HUES48 (cell line): Measurements from ENCODE around the gene CENPF.

Experiments used
- H3K27ac ChIP-seq: one replicate; pipeline ENCODE4 v1.7.0; 2013; ENCODE audit warnings: low read depth, low read length, inconsistent platforms
- H3K27me3 ChIP-seq: 2 replicates; pipeline ENCODE4 v1.6.1; 2013; ENCODE audit warnings: mild to moderate bottlenecking, low read length; ENCODE audit not compliant: control insufficient read depth, insufficient read depth
- H3K36me3 ChIP-seq: 2 replicates; pipeline ENCODE4 v1.6.1; 2013; ENCODE audit warnings: low read length; ENCODE audit not compliant: control insufficient read depth, insufficient read depth
- H3K4me1 ChIP-seq: 2 replicates; pipeline ENCODE4 v1.6.1; 2013; ENCODE audit warnings: mild to moderate bottlenecking, low read length; ENCODE audit not compliant: control insufficient read depth, insufficient read depth
- H3K4me3 ChIP-seq: 2 replicates; pipeline ENCODE4 v1.5.1; 2013; ENCODE audit warnings: mild to moderate bottlenecking, low read depth, low read length
- H3K9ac ChIP-seq: 2 replicates; pipeline ENCODE4 v1.6.1; 2013; ENCODE audit warnings: mild to moderate bottlenecking, low read depth, low read length, moderate library complexity
- H3K9me3 ChIP-seq: 2 replicates; pipeline ENCODE4 v1.6.1; 2013; ENCODE audit warnings: low read length; ENCODE audit not compliant: control insufficient read depth, insufficient read depth

CENPF gene

GRCh38 chr1:214688891-214689290, 85.9 kb downstream of the CENPF start:
- Histone ChIP-seq H3K9ac (no peak overlapping the region), H3K27me3 (no peaks in the 10 kb centered on the region), H3K36me3 (no peaks in the 10 kb centered on the region), H3K4me3 (no peak overlapping the region), H3K9me3 (no peaks in the 10 kb centered on the region), H3K27ac (no peak overlapping the region), H3K4me1 (peaks cover 15% of the 10 kb centered on the region)

- Histone ChIP-seq H3K4me3 (no peak overlapping the region), H3K27ac (no peak overlapping the region), H3K9me3 (no peaks in the 10 kb centered on the region), H3K27me3 (no peaks in the 10 kb centered on the region), H3K9ac (no peak overlapping the region), H3K4me1 (no peaks in the 10 kb centered on the region), H3K36me3 (no peaks in the 10 kb centered on the region)
Observed at GRCh38 chr1:214694769-214695168, 91.8 kb downstream of the CENPF start.

- H3K9me3 ChIP-seq: no peaks in the 10 kb centered on the region
- H3K27ac ChIP-seq: no peak overlapping the region
- H3K36me3 ChIP-seq: no peaks in the 10 kb centered on the region
- no peaks in the 10 kb centered on the region for H3K4me1 ChIP-seq
- no peak overlapping the region for H3K4me3 ChIP-seq
- no peaks in the 10 kb centered on the region for H3K27me3 ChIP-seq
- no peak overlapping the region for H3K9ac ChIP-seq
Observed at GRCh38 chr1:214698559-214698958, 95.6 kb downstream of the CENPF start.

GRCh38 chr1:214700437-214700836, 97.4 kb downstream of the CENPF start:
- no peaks in the 10 kb centered on the region for H3K27me3 ChIP-seq
- no peak overlapping the region for H3K9ac ChIP-seq
- H3K4me3 ChIP-seq: no peak overlapping the region
- no peaks in the 10 kb centered on the region for H3K4me1 ChIP-seq
- no peak overlapping the region for H3K27ac ChIP-seq
- H3K9me3 ChIP-seq: no peaks in the 10 kb centered on the region
- H3K36me3 ChIP-seq: no peaks in the 10 kb centered on the region

- H3K4me1 ChIP-seq: no peaks in the 10 kb centered on the region
- no peaks in the 10 kb centered on the region for H3K27me3 ChIP-seq
- H3K36me3 ChIP-seq: no peaks in the 10 kb centered on the region
- no peak overlapping the region for H3K9ac ChIP-seq
- no peak overlapping the region for H3K4me3 ChIP-seq
- no peaks in the 10 kb centered on the region for H3K9me3 ChIP-seq
- no peak overlapping the region for H3K27ac ChIP-seq
Observed at GRCh38 chr1:214702556-214702955, 99.6 kb downstream of the CENPF start.

- Histone ChIP-seq H3K4me3 (no peak overlapping the region), H3K9ac (no peak overlapping the region), H3K36me3 (no peaks in the 10 kb centered on the region), H3K27me3 (no peaks in the 10 kb centered on the region), H3K27ac (no peak overlapping the region), H3K4me1 (no peaks in the 10 kb centered on the region), H3K9me3 (no peaks in the 10 kb centered on the region)
Observed at GRCh38 chr1:214707306-214708087, 104.5 kb downstream of the CENPF start.

- no peak overlapping the region for H3K4me3 ChIP-seq
- no peaks in the 10 kb centered on the region for H3K36me3 ChIP-seq
- H3K27me3 ChIP-seq: no peaks in the 10 kb centered on the region
- H3K9me3 ChIP-seq: no peaks in the 10 kb centered on the region
- H3K27ac ChIP-seq: no peak overlapping the region
- H3K4me1 ChIP-seq: no peaks in the 10 kb centered on the region
- no peak overlapping the region for H3K9ac ChIP-seq
Observed at GRCh38 chr1:214708321-214708955, 105.4 kb downstream of the CENPF start.

- H3K4me1 ChIP-seq: no peaks in the 10 kb centered on the region
- H3K27me3 ChIP-seq: no peaks in the 10 kb centered on the region
- H3K27ac ChIP-seq: no peak overlapping the region
- H3K9ac ChIP-seq: no peak overlapping the region
- H3K4me3 ChIP-seq: no peak overlapping the region
- no peaks in the 10 kb centered on the region for H3K36me3 ChIP-seq
- H3K9me3 ChIP-seq: no peaks in the 10 kb centered on the region
Observed at GRCh38 chr1:214709241-214709640, 106.2 kb downstream of the CENPF start.

- H3K27me3 ChIP-seq: no peaks in the 10 kb centered on the region
- no peak overlapping the region for H3K4me3 ChIP-seq
- no peaks in the 10 kb centered on the region for H3K4me1 ChIP-seq
- H3K9me3 ChIP-seq: no peaks in the 10 kb centered on the region
- no peak overlapping the region for H3K27ac ChIP-seq
- H3K9ac ChIP-seq: no peak overlapping the region
- no peaks in the 10 kb centered on the region for H3K36me3 ChIP-seq
Observed at GRCh38 chr1:214712737-214713136, 109.7 kb downstream of the CENPF start.
